A549 (cell line): Measurements from ENCODE around the gene DCK.

Experiments
- ATOH8 ChIP-seq: fragments of 250-450 bp; sonication (Bioruptor Pico); IDR thresholded peaks from 2 replicates; pipeline ENCODE4 v1.5.0; 2020; ENCODE audit warnings: low read depth, mild to moderate bottlenecking, moderate library complexity
- CHD2 ChIP-seq: fragments of 150-350 bp; IDR thresholded peaks from 2 replicates; pipeline ENCODE4 v1.6.1; 2014; ENCODE audit warnings: low read length; ENCODE audit not compliant: partially characterized antibody
- CTCF ChIP-seq: fragments of >200 bp; sonication (Bioruptor Twin); formaldehyde crosslinking; IDR thresholded peaks from 3 replicates; pipeline ENCODE4 v1.5.1; 2016
- HEYL ChIP-seq: fragments of 250-450 bp; sonication (Bioruptor Pico); IDR thresholded peaks from 2 replicates; pipeline ENCODE4 v1.8.0; 2021; ENCODE audit warnings: mild to moderate bottlenecking, moderate library complexity
- JUN ChIP-seq, 2 experiments: fragments of >200 bp; sonication (Bioruptor Twin); formaldehyde crosslinking; IDR thresholded peaks; 2 replicates in 1 of 2; 3 replicates in 1 of 2; pipeline ENCODE4 v1.6.1; 2016 to 2017
- MAX ChIP-seq: IDR thresholded peaks from 2 replicates; pipeline ENCODE4 v1.6.1; 2012
- NR3C1 ChIP-seq: fragments of >200 bp; sonication (Bioruptor Twin); formaldehyde crosslinking; IDR thresholded peaks from 3 replicates; pipeline ENCODE4 v1.6.1; 2017
- PBX3 ChIP-seq: IDR thresholded peaks from 2 replicates; pipeline ENCODE4 v1.6.1; 2012
- POLR2A ChIP-seq: IDR thresholded peaks from 2 replicates; pipeline ENCODE4 v1.6.1; 2012; ENCODE audit warnings: mild to moderate bottlenecking, low read length
- RCOR1 ChIP-seq: fragments of 150-350 bp; IDR thresholded peaks from 2 replicates; pipeline ENCODE4 v1.6.1; 2014; ENCODE audit warnings: antibody characterized with exemption, low read length, low read depth
- RFX5 ChIP-seq: fragments of 450-650 bp; IDR thresholded peaks from 2 replicates; pipeline ENCODE4 v1.7.1; 2014; ENCODE audit warnings: antibody characterized with exemption, mild to moderate bottlenecking, moderate library complexity
- ZC3H11A ChIP-seq: fragments of 450-650 bp; IDR thresholded peaks from 2 replicates; pipeline ENCODE4 v1.6.1; 2014; ENCODE audit warnings: antibody characterized with exemption, mild to moderate bottlenecking

- TF ChIP-seq ZC3H11A (no peak), NR3C1 (no peak), CTCF (no peak), PBX3 (no peak), ATOH8 (no peak), RFX5 (no peak), RCOR1 (no peak), JUN (IDR thresholded peaks at IDR 0.05) (no peak), MAX (no peak), CHD2 (no peak), HEYL (CRISPR knock-in tag) (no peak), POLR2A (no peak)
These were observed 75.6 kb downstream of the DCK start for GRCh38 chr4:71069063-71069462.
